CD4-positive, alpha-beta T cell treated with Interleukin-21 for 1 hour (primary cell): ENCODE results near the gene FHAD1.

Source experiments
- DNase-seq: peaks from one replicate; pipeline ENCODE4 v3.0.0-alpha.2; 2020

The FHAD1 gene

DNA sequence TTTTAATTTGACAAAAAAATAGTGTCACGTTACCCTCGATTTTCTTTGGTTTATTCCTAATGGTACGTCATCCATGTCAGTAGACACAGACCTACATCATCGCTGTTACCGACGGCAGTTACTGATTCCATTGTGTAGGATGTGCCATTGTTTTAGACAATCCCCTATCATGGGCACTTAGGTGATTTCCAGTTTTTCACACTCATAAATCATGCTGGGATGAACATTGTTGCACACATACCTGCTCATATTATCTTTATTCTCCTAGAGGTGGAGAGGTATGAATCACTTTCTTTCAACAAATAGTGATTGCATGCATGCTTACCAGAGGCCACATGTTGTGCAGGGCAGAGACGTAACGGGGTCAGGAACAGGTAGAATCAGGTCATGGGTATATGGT lies 83.0 kb downstream of the FHAD1 start:
- DNase-seq = no peak

DNA sequence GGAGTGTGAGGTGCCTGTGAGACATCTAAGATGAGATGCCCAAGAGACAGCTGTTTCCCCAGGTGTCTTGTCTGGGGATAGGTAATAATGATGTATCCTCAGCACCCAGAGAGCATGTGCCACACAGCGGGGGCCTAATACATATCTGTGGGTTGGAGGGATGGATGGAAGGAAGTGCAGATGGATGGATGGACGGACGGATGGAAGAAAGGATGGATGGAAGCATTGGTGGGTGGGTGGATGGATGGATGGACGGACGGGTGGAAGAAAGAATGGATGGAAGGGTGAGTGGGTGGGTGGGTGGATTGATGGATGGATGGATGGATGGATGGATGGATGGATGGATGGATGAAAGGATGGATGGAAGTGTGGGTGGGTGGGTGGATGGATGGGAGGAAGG lies 84.2 kb downstream of the FHAD1 start:
- DNase-seq = no peak

DNA sequence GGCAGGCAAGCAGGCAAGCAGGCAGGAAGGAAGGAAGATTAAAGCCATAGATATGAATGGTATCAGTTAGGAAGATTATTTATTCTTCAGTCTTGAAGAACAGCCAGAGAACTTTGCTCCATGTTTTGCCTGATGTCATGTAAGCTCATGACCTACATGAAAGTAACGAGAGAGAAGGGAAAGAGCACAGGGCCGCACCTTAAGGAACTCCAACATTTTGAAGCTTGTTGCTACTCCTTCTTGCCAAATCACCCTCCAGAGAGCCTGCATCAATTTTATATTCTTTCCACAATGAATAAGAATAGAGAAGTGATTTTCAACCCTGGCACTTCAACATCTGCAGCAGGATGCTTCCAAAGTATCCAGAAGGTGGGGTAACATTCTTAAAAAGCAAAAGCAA lies 84.7 kb downstream of the FHAD1 start:
- no peak for DNase-seq

DNA sequence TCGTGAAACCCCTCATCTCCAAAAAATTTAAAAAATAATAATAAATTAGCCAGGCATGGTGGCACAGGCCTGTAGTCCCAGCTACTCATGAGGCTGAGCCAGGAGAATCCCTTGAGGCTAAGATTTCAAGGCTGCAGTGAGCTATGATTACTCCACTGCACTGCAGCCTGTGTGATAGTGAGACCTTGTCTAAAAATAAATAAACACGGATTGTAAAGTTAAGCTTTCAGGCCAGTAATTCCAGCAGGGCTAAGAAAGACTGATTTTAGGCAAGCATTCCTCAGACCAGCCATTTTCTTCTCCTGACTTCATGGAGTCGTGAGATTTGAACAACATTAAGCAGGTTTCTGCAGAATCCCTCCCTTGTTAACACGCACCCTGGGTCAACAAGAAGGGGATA lies 85.5 kb downstream of the FHAD1 start:
- DNase-seq = no peak

DNA sequence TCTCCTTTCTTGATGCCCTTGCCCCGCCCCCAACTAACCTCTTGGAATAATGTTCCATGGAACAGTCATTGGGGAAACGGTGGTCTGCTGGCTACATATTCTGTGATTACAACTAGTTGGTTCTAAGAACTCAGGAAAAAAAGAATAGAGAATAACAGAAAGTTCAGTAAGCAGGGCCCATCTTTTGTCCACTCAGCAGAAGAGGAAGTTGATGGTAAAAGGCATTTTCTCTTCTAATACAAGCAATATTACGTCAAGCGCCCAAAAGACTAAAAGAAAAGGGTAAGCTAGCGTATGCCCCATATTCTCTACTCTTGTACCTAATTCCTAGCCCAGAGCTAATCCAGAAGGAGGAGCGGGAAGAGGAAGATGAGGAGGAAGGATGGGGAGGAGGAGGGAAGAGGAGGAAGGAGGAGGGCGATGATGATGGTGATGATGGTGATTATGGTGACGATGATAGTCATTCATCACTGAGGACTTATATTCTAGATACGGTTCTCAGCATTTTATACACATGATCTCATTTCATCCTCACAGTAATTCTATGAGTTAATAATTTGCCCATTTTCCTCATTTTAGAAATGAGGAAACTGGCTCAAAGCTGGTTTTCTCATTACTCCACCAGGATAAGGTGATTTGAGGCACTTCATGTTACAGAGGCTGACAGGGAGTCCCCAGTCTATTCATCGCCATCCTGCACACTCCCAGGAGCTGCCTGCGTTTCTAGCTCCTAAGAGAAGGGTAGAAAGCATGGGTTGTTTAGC lies 86.1 kb downstream of the FHAD1 start:
- no peak for DNase-seq

DNA sequence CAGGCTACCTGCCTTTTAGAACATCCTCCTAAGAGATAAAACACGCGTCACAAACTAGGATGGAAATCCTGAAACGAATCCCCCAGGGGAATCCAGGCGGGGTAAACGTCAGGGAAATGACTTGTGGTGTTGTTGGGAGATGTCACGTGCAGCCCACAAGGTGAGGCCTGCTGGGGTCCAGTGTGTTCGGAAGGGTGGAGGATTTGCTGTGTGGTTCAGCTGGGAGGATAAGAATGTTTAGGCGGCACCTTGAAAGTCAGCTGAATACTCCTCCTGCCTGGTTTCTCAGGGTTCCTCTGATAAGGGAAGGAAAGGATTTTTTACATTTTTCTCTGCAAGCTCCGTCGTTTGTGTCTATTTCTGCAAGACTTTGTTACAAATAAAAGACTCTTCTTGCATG lies 88.0 kb downstream of the FHAD1 start:
- no peak for DNase-seq

DNA sequence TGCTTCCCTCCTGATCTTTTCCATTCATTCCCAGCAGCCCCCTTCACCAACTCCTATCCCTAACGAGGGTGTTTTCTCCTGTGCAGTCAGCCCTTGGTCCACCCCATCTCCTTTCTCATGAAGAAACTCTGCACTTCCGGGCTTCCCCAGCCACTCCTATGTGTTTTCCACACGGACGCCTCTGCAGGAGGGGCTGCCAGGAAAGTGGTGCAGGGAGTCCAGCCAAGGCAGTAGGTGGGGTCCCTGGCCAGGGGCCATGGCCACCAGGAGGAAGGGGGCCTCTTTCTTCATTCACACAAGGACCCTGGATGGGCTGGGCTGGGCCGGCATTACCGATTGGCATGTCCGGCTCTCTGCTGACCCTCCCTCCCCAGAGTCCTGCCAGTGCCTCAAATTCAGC lies 89.8 kb downstream of the FHAD1 start:
- DNase-seq = no peak

DNA sequence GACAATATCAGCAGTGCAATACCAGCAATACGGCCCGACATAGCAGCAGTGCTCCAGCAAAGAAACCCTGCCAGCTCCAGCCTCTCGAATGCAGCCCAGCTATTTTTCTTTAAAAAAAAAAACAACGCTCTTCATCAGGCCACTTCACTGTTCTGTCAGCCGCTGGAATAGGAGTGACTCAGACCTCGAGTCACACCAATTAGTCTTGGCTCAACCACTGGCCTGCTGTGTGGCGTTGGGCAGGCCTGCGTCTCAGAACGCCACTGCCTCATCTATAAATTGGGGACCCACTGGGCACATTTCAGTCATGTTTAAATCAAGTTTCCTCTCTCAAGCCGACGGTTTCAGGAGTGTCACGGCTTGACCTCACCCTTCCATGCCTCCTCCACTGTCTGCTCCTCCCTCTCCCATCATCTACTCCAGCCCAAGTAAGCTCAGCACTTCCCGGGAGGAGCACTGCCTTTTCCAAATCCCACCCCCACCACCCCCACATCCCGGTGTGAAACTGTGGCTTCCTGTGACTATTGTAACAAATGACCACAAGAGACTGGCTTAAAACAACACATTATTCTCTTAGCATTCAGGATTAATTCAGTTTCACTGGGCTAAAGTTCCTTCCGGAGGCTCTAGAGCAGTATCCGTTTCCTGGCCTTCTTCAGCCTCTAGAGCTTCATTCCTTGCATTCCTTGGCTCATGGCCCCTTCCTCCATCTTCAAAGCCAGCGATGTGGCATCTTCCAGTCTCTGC lies 90.8 kb downstream of the FHAD1 start:
- no peak for DNase-seq

DNA sequence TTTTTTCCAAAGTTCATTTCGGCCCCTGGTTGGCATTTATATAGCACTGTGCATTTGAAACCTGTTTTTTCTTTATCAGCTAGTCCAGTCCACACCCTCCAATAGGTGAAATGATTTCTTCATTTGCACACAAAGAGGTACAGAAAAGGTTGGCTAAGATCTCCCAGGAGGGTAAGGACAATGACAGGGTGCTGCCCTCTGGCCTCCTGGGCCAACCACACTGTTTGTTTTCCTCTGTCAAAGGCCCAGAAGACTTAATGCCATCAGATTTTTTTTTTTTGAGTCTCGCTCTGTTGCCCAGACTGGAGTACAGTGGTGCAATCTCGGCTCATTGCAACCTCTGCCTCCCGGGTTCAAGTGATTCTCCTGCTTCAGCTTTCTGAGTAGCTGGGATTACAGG lies 92.5 kb downstream of the FHAD1 start:
- DNase-seq = no peak

DNA sequence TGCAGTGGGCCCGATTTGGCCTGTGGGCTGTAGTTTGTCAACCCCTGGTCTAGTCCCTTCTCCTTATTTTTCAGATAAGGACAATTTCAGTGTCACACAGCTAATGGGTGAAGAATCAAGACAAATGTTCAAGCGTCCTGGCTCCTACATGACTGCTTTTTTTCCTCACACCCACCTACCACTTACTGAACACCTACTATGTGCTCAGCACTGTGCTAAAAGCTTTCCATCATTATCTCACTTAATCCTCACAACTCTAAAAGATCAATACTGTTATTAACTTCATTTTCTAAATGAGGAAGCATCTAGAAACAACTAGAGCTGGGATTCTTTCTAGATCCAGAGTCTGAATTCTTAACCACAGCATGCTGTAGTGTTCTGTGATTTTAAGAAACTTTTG lies 94.2 kb downstream of the FHAD1 start:
- DNase-seq = no peak

DNA sequence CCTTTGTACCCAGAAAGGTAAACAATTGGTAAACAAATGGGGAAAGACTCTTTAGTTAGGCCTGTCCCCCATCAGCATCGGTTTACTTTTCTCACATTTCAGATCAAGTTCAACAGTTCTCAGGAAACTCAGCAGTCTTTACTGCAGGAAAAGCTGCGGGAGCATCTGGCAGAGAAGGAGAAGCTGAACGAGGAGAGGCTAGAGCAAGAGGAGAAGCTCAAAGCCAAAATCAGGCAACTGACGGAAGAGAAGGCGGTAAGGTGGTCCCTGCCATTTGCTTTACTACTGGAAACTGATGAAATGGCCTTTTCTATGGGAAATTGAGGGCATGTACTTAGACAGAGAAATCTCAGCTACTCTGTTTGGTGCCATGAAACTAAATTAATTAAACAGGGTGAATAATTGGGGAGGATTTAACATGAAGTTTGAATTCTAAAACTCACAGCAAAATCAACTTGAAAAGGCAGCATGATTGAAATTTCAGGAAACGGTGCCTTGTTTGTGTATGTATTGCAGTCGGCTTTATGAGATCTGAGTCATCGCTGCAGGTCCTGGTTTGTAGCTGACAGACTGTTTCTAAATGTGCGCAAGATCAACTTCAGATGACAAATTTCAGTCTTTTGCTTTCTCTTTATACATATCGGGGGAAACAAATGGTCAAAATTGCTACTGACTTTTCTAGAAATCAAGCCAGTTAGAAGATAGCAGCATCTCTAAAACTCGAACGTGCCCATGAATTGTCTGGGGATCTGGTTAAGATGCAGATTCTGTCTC lies 94.8 kb downstream of the FHAD1 start:
- DNase-seq = peak; percentile 17

DNA sequence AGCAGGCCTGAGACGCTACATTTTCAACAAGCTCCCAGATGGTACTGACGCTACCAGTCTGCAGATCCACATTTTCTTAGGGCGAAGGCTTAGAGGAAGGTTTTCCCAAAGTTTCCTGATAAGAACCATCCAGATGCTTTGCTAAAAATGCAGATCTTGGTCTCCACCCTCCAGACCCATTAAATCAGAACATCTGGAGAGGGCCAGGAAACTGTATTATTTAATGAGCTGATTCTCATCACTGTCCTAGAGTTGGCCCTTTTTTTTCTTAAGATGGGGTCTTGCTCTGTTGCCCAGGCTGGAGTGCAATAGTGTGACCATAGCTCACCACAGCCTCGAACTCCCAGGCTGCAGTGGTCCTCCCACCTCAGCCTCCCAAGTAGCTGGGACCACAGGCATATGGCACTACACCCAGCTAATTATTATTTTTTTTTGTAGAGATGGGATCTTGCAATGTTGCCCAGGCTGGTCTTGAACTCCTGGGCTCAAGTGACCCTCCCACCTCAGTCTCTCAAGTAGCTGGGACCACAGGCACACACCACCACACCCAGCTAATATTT lies 95.5 kb downstream of the FHAD1 start:
- DNase-seq = no peak

DNA sequence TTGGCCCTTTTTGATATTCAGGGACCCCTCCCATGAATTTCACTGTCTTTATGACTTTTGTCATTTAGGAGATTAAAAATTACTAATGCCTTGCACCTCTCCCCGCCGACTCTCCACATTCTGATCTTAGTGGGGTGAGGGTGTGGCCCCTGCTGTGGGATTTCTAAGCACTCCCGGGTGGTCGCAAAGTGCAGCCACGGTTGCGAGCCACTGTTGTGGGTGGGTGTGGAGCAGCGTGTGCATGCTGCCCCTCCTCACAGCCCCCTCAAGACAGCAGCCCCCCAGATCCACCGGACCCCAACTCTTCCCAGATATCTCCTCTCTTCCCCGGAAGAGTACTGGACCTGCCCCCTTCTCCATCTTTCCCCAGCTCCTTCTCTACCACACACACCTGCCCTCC lies 96.1 kb downstream of the FHAD1 start:
- DNase-seq = no peak

DNA sequence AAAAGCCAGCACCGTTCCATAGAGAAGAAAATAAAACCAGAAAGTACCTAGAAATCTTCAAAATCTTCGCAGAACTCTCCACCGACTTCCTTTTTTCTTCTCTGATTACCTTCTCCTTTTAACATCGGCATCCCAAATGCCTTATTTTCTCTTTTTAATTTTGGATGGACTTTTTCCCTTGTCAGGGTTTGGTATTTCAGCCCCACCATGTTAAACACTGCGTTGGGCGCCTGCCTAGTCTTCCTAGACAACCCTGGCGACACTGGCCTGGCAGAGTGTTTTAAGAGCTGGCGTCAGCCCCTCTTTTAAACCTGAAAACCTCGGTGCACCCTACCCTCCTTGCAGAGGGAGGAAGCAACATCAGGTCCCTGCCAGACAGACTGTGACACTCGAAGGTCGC lies 96.7 kb downstream of the FHAD1 start:
- DNase-seq = no peak

DNA sequence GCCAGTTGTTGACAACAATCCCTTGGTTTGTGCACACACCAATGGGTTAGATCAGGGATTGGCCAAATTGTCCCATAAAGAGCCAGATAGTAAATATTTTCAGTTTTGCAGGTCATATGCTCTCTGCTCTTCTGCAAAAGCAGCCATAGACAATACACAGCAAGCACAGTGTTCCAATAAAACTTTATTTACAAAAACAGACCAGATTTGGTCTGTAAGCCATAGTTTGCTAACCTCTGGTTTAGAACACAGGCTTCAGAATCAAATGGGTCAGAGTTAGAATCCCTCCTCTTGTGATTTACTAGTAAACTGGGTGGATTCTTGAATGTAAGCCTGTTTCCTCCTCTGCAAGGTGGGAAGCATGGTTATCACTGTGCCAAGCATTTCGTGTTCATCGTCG lies 97.4 kb downstream of the FHAD1 start:
- no peak for DNase-seq

DNA sequence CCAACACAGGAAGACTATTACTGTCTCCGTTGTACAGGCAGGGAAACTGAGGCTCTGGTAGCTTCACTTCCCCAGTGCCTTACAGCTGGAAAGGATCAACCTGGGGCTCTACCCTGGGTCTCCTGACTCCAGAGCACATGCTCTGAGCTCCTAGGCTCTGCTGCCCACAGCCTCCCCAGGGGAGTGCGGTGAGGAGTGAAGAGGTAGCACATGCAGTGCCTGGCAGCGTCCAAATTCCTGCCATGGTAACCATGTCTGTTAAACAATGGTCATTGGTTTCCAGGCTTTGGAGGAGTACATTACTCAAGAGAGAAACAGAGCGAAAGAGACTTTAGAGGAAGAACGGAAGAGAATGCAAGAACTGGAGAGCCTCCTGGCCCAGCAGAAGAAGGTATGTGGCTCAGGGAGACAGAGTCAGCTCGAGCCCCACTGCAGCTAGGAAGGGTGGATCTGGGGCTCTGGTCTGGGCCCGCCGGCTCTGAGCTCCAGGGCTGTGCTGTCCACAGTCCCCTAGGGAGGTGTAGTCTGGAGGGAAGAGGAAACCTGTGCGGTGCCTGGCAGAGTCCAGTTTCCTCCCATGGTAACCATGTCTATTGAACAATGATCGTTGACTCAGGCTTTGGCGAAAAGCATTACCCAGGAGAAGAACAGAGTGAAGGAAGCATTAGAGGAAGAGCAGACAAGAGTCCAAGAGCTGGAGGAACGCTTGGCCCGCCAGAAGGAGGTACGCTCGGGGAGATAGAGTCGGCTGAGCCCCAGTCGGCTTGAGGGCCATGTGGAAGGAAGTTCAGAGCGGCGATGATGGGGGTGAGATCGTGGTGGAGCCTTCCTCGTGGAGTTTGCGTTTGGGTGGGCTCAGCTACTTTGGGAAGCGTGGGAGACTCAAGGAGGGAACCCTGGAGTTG lies 98.0 kb downstream of the FHAD1 start:
- no peak for DNase-seq

DNA sequence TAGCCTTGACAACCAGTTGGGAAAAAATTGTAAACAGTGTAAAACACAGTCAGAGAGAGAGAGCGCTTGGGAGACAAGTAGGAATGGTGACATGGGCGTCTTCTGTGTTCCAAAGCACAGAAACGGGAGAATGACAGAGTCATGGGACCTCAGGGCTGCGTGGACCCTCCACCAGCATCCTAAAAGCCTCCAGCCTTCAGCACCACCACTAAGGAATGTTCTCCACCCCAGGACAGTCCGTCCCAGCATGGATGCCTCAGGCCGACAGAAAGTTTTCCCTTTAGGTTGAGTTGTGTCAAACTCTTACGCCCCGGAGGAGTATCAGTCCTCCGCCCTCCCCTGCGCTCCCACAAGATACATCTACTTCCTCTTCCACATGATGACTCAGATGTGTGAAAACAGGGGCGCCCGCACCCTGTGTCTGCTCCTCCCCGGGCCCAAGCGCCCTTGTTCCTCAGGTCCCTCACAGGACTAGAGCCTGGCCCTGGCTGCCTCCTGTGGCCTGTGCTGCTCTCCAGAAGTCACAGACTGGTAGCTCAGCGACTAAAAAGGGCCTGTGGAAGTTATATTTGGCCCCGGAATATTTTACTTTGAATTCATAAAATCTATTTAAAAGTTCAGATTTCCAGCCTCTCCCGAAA lies 98.8 kb downstream of the FHAD1 start:
- DNase-seq = peak; percentile 73

DNA sequence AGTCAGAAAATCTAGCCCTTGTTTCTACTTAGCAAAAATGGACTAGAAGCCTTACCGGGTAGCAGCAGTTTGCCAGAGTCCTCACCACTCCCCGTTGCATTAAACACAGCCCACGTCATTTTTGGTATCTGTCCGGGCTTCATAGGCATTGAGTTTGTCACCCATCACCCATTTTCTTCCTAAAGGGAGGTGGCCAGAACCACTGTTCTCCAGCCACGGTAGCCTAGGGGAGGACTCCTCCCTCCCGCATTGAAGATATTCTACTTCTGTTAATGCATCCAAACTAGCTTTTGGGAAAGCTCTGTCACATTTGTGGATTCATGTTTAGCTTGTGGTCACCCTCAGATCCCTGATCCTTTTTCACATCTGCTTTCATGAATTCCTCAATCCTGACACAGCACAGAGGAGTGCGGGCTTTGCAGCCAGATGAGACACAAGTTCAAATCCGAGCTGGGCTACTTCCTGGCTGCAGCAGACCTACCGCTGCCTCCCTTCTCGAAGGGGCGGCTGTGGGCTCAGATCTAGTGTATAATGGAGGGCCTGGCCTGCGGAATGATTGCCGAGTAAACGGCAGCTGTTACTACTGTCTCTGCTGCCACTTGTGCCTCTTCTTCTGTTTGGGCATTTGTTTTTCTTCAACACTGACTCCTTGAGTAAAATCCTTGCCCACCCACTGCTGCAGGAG lies 99.5 kb downstream of the FHAD1 start:
- no peak for DNase-seq

DNA sequence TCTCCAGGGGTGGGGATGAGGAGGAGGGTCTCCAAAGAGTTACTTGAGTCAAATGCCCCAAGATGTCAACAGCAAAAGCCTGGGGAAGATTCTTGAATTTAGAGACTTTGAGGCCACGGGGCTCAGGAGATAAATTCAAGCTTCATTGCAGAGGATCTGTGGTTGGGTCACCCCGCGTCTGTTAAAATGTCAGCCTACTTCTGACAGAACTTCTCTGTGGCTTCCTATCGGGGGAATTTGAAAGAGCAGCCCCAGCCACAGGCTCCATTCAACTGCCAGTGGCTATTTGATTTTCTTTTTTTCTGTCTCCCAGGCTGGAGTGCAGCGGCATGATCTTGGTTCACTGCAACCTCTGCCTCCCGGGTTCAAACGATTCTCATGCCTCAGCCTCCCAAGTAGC lies 100.2 kb downstream of the FHAD1 start:
- DNase-seq = peak; percentile 38

DNA sequence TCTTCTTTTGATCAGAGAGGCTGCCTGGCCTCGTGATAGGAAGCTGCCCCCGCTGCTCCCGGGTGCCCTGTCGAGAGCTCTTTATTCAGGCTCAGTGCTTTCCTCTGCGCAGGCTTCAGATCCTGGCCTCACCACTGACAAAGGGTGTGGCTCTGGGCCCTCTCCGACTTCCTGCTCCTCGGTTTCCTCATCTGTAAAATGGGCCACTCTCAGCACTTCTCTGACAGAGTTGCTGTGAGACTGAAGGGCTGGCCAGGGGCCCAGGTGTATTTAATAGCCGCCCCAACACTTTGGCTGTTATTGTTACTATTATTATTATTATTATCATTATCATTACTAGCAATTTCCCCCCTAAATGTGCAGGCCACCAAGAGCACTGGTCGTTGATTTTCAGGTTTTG lies 101.6 kb downstream of the FHAD1 start:
- no peak for DNase-seq

DNA sequence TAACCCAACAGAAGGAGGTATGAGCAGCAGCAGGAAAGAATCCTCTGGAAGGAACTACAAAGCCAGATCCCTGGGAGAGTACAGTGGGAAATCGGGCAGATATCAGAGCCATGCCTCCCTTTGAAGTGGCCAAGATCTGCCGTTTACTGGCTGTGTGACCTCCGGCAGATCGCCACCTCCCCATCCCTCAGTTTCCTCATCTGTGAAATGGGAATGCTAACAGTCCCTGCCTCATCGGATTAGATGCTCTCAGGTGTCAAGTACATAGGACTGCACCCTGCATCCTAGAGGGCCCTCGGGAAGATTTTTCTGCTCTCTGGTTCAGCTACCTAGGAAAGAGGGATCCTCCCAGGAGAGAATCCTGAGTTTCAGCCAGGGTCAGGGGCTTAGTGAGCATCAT lies 102.1 kb downstream of the FHAD1 start:
- DNase-seq = no peak
